Muscle layer of duodenum (tissue), 2 donors: ENCODE results near the gene CACNA1S.

Experiments used
- H3K27ac ChIP-seq: one replicate; pipeline ENCODE4 v1.7.0; 2013; ENCODE audit warnings: mild to moderate bottlenecking, low read length
- H3K27me3 ChIP-seq: one replicate; pipeline ENCODE4 v1.7.0; 2013; ENCODE audit warnings: low read depth, mild to moderate bottlenecking, control low read depth, low read length
- H3K36me3 ChIP-seq, 2 donors: one replicate each; pipeline ENCODE4 v1.7.0; 2013; ENCODE audit warnings: low read length in 2 of 2, control low read depth in 1 of 2, mild to moderate bottlenecking in 1 of 2; ENCODE audit not compliant: insufficient read depth in 2 of 2, control insufficient read depth in 1 of 2
- H3K4me1 ChIP-seq, 2 donors: one replicate each; pipeline ENCODE4 v1.7.0; 2013; ENCODE audit warnings: low read length in 2 of 2, mild to moderate bottlenecking in 2 of 2, control low read depth in 1 of 2, moderate library complexity in 1 of 2; ENCODE audit not compliant: insufficient read depth in 2 of 2, control insufficient read depth in 1 of 2
- H3K4me3 ChIP-seq, 2 donors: one replicate each; pipeline ENCODE4 v1.7.0; 2013; ENCODE audit warnings: low read length in 2 of 2, low read depth in 1 of 2, mild to moderate bottlenecking in 1 of 2
- H3K9me3 ChIP-seq, 2 donors: one replicate each; pipeline ENCODE4 v1.7.0; 2013; ENCODE audit warnings: low read length in 2 of 2, control low read depth in 1 of 2, mild to moderate bottlenecking in 1 of 2; ENCODE audit not compliant: control insufficient read depth in 1 of 2
- donor health status: healthy.

The CACNA1S gene

DNA sequence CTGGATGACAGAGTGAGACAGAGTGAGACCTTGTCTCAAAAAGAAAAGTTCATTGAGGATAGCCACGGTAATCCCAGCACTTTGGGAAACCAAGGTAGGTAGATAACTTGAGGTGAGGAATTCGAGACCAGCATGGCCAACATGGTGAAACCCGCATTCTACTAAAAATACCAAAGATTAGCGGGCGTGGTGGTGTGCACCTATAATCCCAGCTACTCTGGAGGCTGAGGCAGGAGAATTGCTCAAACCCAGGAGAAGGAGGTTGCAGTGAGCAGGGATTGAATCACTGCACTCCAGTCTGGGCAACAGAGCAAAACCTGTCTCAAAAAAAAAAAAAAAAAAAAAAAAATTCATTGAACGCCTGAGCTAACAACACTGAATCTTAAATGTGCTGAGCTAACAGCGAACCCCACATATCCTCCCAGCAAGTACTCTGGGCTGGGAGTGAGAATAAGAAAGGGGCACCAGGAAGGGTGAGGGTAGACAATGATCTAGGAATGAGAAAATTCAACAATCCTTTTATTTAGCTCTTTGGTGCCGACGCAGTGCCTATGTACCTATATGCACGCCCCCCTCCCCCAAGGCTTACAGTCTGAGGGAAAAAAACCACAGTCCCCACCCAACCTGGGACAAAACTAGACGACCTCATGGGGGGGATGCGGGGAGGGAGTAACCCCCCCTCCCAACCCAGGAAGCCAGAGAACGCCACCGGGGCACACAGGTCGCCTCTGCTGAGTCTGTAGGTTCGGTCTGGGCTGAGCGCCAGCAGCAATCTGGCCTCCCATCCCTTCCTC lies 1.4 kb upstream of the CACNA1S start:
- no peak overlapping the region for H3K27ac ChIP-seq
- H3K4me3 ChIP-seq, result peak overlapping the region in 1 of 2 donors; percentile 70
- peaks cover 0 to 15% of the 10 kb centered on the region in 2 donors for H3K4me1 ChIP-seq

GRCh38 chr1:201112926-201113325 lies 700 bp upstream of the CACNA1S start:
- no peaks in the 10 kb centered on the region for H3K27me3 ChIP-seq
- H3K27ac ChIP-seq, result no peak overlapping the region
- no peaks in the 10 kb centered on the region for H3K9me3 ChIP-seq
- H3K36me3 ChIP-seq, result no peaks in the 10 kb centered on the region
- no peak overlapping the region for H3K4me3 ChIP-seq
- peaks cover 0 to 15% of the 10 kb centered on the region in 2 donors for H3K4me1 ChIP-seq

More for the DNA sequence above, 1.4 kb upstream of the CACNA1S start:
- no peaks in the 10 kb centered on the region for H3K27me3 ChIP-seq
- H3K9me3 ChIP-seq, result no peaks in the 10 kb centered on the region
- no peaks in the 10 kb centered on the region for H3K36me3 ChIP-seq

GRCh38 chr1:201111672-201112071 lies 554 bp downstream of the CACNA1S start:
- Histone ChIP-seq H3K4me3 (no peak overlapping the region), H3K4me1 (peaks cover 0 to 15% of the 10 kb centered on the region in 2 donors), H3K9me3 (no peaks in the 10 kb centered on the region), H3K27me3 (no peaks in the 10 kb centered on the region), H3K27ac (no peak overlapping the region), H3K36me3 (no peaks in the 10 kb centered on the region)

DNA sequence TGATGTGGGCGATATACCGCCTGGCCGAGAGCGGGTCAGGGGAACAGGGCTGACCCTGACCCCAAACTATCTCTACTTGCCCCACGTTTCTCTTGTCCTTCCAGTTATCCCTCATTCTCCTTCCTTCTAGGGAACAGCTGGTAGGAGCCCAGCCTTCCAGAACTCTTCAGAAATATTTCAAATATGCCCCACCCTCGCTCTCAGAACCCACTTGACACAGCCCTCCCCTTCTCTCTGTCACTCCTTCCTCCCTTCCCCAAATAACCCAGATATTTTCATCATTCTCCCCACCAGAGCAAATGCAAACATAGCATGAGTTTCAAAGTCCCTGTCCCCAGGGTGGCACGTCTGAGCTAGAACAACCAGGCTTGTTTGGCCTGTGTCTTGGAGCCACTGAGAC lies 1.1 kb downstream of the CACNA1S start:
- H3K36me3 ChIP-seq, result no peaks in the 10 kb centered on the region
- no peaks in the 10 kb centered on the region for H3K27me3 ChIP-seq
- H3K4me1 ChIP-seq, result peaks cover 0 to 15% of the 10 kb centered on the region in 2 donors
- no peaks in the 10 kb centered on the region for H3K9me3 ChIP-seq
- H3K4me3 ChIP-seq, result no peak overlapping the region
- H3K27ac ChIP-seq, result no peak overlapping the region

DNA sequence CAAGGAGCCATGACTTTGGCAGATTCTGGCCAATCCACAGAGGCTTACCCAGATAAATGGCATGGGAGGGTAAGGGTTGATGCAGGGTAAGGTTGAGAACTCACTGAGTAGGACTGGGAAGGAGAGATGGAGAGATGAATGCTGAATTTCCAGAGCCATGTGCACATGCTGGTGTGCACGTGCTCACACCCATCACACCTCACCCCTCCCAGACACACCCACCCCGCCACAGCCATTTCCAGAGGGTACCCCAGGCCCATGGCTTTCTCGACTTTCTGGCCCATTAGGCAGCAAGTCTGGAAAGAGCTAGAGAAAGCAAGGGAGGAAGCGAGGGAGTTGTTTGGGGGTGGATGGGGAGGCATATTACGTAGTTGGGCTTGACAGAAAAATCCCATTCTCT lies 1.6 kb downstream of the CACNA1S start:
- Histone ChIP-seq H3K27me3 (no peaks in the 10 kb centered on the region), H3K27ac (no peak overlapping the region), H3K36me3 (no peaks in the 10 kb centered on the region), H3K4me3 (no peak overlapping the region), H3K9me3 (no peaks in the 10 kb centered on the region), H3K4me1 (peaks cover 0 to 15% of the 10 kb centered on the region in 2 donors)

DNA sequence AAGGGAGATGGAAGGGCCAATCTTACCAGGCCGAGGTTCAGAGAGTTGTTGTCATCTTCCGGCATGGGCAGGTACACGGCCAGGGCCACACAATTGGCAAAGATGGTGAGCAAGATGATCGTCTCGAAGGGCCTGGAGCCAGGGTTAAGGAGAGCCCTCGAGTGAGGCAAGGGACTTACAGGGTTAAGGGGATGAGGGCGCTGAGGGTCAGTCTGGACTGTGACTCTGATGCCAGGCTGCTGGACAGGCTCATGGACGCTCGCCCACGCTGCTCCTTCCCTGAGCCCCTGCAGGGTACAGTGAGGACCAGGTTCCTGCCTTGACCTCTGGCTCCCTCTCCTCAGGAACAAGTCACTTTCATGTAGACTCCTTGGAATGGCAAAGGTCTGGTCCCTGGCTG lies 2.1 kb downstream of the CACNA1S start:
- Histone ChIP-seq H3K27ac (no peak overlapping the region), H3K27me3 (no peaks in the 10 kb centered on the region), H3K4me3 (no peak overlapping the region), H3K36me3 (no peaks in the 10 kb centered on the region), H3K4me1 (peaks cover 0 to 13% of the 10 kb centered on the region in 2 donors), H3K9me3 (no peaks in the 10 kb centered on the region)

GRCh38 chr1:201109651-201110050 lies 2.6 kb downstream of the CACNA1S start:
- H3K9me3 ChIP-seq, result no peaks in the 10 kb centered on the region
- H3K27me3 ChIP-seq, result no peaks in the 10 kb centered on the region
- H3K27ac ChIP-seq, result no peak overlapping the region
- no peaks in the 10 kb centered on the region for H3K36me3 ChIP-seq
- peaks cover 0 to 10% of the 10 kb centered on the region in 2 donors for H3K4me1 ChIP-seq
- H3K4me3 ChIP-seq, result no peak overlapping the region

GRCh38 chr1:201108614-201109013 lies 3.6 kb downstream of the CACNA1S start:
- Histone ChIP-seq H3K4me1 (peaks cover 0 to under 1% of the 10 kb centered on the region in 2 donors), H3K27me3 (no peaks in the 10 kb centered on the region), H3K9me3 (no peaks in the 10 kb centered on the region), H3K27ac (no peak overlapping the region), H3K36me3 (no peaks in the 10 kb centered on the region), H3K4me3 (no peak overlapping the region)

DNA sequence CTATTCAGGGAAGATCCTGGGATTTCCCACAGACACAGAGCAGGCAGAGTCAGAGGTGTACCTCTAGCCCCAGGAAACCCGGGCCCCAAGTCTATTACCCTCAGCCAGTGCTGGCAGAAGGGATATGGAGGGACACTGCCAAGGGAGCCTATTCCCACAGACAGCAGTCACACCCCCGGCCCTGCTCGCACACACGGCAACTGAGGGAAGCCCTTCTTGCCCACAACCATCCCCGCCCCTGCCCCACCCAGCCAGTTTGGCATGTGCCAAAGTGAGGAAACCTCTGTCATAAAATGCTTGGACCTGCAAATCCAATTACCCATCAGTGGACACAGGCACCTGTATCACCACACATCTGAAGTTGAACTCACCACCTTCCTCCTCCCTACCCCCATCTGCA lies 6.5 kb downstream of the CACNA1S start:
- Histone ChIP-seq H3K9me3 (no peaks in the 10 kb centered on the region), H3K27me3 (no peaks in the 10 kb centered on the region), H3K4me3 (no peak overlapping the region), H3K36me3 (no peaks in the 10 kb centered on the region), H3K4me1 (no peaks in the 10 kb centered on the region), H3K27ac (no peak overlapping the region)

DNA sequence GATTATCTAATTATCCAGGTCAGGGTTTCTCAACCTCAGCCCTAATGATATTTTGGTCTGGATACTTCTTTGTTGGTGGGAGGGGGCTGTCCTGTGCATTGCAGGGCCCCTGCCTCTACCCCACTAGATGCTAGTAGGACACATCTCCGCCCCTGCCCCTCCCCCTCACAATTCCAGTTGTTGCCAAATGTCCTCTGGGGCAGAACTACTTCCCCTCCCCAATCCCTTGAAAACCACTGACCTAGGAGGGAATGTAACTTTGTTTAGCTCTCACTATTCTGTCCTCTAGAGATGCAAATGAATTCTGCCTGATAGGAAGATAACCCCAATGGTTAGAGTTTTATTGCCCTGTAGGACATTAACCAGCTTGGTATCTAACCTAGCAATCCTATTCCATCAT lies 8.1 kb downstream of the CACNA1S start:
- H3K4me1 ChIP-seq, result no peaks in the 10 kb centered on the region
- no peaks in the 10 kb centered on the region for H3K27me3 ChIP-seq
- no peaks in the 10 kb centered on the region for H3K9me3 ChIP-seq
- H3K27ac ChIP-seq, result no peak overlapping the region
- no peak overlapping the region for H3K4me3 ChIP-seq
- H3K36me3 ChIP-seq, result no peaks in the 10 kb centered on the region

GRCh38 chr1:201103666-201104065 lies 8.6 kb downstream of the CACNA1S start:
- H3K27ac ChIP-seq, result no peak overlapping the region
- H3K27me3 ChIP-seq, result no peaks in the 10 kb centered on the region
- H3K4me1 ChIP-seq, result no peaks in the 10 kb centered on the region
- H3K4me3 ChIP-seq, result no peak overlapping the region
- H3K9me3 ChIP-seq, result no peaks in the 10 kb centered on the region
- no peaks in the 10 kb centered on the region for H3K36me3 ChIP-seq
